ENCODE data around the gene FCF1.
"Not testable (repeated sequence)": the region's sequence is repeated elsewhere in the genome, so short reads cannot be mapped to it uniquely, and the experiment has no call there.

FCF1 gene

DNA sequence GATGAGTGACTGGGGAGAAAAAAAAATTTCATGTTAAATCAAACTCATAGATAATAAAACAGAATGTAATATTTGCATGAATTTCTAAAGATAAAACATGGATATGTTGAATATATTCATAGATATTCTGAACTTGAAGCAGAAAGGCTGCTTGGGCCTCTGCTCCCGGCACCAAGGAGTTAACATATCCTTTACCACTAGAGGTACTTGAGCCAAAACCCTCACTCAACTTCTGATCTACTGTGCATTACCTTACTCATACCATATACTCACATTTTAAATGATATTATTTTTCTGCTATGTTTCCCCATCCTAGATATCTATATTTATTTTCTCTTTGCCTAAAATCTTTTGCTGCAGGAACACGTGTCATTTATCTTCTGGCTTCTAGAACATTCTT lies 15.0 kb upstream of the FCF1 start:
- DNase-seq (ENCODE audit: low read depth in 2 of 3, low spot score in 2 of 3): no peak

DNA sequence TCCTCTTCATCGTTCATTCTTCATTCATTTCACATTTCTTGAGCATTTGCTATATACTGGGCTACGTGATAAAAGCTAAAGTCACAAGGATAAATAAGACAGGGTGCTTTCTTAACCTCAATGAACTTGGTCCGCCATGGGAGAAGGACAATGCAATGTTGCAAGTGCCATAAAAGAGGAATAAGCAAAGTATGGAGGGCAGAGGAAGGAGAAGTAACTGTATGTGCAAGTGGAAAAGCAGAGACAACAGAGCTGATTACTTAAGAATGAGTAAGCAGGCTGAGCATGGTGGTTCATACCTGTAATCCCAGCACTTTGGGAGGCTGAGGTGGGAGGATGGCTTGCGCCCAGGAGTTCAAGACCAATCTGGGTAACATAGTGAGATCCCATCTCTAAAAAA lies 14.5 kb upstream of the FCF1 start:
- no peak for DNase-seq (ENCODE audit: low read depth in 2 of 3, low spot score in 2 of 3)

DNA sequence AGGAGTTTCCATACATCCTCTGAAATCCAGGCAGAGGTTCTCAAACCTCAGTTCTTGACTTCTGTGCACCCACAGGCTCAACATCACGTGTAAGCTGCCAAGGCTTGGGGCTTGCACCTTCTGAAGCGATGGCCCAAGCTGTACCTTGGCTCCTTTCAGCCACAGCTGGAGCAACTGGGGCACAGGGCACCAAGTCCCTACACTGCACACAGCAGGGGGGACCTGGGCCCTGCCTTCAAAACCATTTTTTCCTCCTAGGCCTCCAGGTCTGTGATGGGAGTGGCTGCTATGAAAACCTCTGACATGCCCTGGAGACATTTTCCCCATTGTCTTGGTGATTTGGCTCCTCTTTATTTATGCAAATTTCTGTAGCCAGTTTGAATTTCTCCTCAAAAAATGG lies 10.7 kb upstream of the FCF1 start:
- no peak for DNase-seq (ENCODE audit: low read depth in 2 of 3, low spot score in 2 of 3)

DNA sequence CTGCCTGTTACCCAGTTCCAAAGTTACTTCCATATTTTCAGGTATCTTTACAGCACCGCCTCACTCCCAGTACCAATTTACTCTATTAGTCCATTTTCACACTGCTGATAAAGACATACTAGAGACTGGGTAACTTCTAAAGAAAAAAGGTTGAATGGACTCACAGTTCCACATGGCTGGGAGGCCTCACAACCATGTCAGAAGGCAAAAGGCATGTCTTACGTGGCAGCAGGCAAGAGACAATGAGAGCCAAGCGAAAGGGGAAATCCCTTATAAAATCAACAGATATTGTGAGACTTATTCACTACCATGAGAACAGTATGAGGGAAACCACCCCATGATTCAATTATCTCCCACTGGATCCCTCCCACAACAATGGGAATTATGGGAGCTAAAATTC lies 9.9 kb upstream of the FCF1 start:
- no peak for DNase-seq (ENCODE audit: low read depth in 2 of 3, low spot score in 2 of 3)

DNA sequence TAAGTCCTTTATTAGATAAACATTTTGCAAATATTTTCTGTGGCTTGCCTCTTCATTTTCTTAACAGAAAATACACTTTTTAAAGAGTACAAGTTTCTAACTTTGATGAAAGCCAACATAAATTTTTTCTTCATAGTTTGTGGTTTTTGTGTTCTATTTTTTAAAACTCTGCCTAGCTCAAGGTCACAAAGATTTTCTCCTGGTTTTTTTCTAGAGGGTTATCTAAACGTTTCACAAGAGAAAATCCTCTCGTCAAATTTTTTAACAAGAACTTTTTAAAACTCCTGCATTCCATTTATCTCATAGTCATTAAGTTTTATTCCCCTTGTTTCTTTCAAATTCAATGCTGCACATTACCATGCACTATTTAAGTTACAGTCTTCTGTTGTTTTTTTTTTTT lies 8.3 kb upstream of the FCF1 start:
- no peak for DNase-seq (ENCODE audit: low read depth in 2 of 3, low spot score in 2 of 3)

DNA sequence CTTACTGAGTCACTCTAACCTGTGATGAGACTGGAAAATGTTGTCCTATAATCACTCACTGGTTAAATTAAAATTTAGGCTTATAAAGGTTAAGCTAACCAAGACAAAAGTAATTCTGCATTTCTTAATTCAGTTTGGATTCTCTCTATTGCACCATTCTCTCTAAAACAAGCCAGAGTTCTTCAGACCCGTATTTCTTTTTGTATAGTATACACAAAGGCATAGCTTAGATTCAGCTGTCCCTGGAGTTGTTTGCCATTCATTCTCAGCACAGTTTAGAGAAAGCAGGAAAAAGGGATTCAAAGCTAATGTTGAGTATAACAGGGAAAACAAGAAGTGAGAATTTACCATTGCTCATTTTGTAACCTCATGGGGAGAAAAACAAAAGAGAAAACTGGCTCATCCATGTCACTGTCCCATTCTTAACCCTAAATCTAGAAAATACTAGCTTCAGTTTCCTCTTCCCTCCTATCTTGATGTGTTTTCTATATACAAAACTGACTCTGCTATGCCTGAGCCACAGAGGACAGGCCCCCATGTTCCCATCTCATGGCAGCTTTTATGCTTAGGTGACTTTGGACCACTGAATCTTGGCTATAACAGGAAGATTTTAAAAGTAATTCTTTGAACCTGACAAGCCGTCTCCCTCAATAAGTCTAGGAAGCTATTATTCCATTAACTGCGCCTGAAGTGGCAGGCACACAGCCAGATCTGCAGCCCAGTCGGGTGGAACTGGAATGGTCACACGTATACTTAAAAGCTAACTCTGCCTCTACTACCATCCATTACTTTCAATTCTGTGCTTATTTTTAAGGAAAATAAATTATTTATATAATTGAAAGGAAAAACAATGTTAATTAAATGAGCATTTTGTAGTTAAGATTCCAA lies 7.1 kb upstream of the FCF1 start:
- DNase-seq (ENCODE audit: low read depth in 2 of 3, low spot score in 2 of 3): no peak

DNA sequence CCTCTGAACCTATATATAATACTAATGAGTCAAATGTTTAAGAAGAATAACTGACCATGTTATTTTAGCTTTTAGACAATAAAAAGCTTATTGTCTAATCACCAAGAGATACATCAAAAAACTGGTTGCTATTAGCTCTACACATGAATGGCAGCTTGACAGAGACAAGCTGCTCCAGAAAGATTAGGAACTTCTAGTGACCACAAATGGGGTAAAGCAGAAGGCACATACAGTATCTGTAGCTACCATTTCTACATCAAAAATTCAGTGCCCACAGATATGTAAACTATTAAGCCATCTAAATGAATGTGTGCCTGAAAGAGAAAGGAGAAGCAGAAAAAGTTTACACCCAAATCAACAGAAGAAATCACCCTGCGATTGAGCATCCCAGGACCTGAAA lies 2.5 kb upstream of the FCF1 start:
- DNase-seq (ENCODE audit: low read depth in 2 of 3, low spot score in 2 of 3): no peak

DNA sequence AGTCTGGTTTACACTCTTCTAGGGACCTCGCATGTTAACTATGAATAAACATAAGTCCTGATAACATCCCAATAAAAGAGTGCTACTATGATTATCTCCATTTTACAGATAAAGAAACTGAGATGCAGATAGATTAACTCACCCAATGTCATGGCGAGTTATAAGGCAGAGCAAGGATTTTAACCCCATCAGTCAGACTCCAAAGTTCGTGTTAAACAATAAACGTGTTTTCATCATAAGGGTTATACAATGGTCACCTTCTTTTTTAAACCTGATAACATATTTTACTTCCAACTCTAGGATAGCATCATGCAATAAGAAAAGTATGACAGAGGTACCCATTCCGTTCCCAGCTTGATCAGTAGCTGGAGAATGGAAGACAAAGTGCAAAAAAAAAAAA lies 1.3 kb upstream of the FCF1 start:
- no peak for DNase-seq (ENCODE audit: low read depth in 2 of 3, low spot score in 2 of 3)

DNA sequence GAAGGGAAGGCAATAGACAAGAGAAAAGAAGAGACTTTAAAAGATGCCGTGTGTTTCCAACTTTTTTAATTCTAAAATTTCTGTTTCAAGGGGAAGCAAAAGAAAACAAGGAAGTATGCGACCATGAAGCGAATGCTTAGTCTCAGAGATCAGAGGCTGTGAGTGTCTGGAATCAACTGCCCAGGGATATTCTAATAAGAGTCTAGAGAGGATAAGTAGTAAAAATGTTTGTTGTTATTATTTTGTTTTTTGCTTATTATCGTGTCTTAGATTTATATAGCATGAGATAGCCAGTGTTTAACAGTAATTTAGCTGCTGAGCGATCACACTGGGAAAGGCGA lies 421 bp downstream of the FCF1 start:
- DNase-seq (ENCODE audit: low read depth in 2 of 3, low spot score in 2 of 3): no peak

DNA sequence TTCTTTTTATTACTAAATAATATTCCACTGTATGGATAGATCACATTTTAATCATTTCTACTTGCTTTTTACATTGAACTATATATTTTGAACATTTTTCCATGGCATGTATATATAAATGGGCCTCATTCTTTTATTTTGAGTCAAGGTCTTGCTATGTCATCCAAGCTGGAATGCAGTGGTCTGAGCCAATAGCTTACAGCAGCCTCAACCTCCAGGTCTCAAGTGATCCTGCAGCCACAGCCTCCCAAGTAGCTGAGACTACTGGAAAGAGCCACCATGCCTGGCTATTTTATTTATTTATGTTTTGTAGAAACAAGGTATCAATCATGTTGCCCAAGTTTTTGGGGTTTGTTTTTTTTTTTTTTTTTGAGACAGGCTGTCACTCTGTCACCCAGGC lies 7.6 kb downstream of the FCF1 start:
- no peak for DNase-seq (ENCODE audit: low read depth in 2 of 3, low spot score in 2 of 3)

DNA sequence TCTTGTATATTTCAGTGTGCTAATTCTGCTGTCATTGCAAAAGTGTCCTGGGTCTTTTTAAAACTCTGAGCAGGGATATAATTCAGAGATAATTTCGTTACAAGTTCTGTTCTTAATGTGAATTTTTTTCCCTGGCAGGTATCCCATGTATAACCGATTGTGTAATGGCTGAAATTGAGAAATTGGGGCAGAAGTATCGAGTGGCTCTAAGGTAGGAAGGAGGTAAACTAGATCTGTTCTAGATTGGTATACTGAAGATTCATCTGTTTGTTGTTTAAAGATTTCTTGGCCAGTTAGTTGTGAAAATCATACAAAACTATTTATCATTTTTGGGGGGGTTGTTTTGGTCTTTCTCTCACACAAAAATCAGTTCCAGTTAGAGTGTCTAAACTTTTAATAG lies 10.2 kb downstream of the FCF1 start:
- no peak for DNase-seq (ENCODE audit: low read depth in 2 of 3, low spot score in 2 of 3)

DNA sequence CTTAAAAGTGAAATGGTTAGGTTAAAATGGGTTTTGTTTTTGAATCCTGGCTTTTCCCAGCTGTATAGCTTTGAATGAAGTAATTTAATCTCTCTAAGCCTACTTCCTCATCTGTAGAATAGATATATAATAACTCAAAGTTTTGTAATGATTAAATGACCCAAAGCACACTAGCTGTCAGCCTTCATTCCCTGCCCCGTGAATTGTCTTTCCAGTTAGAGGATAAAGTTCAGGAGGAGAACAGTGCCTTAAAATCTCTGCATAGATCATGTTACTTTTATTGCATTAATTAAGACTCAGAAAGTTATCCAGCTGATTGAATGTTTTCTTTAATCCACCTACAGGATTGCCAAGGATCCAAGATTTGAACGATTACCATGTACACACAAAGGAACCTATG lies 19.4 kb downstream of the FCF1 start:
- DNase-seq (ENCODE audit: low read depth in 2 of 3, low spot score in 2 of 3): no peak

DNA sequence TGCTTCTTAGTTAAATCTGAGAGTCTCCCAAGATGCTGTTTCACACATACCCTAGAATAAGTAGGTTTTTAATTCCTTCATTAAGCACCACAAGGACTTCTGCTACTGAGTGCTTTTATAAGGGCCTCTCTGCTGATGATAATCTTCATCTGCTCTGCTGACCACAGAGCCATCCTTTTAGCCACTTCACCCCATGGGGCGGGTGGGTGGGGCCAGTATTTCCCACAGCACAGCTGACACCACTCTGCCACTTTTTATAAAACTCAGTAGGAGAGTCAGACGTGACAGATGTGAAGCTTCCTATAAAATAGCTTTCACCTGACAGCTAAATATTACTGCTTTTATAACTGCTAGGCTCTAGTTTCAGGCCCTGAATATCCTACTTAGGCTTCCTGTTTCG lies 20.3 kb downstream of the FCF1 start:
- DNase-seq (ENCODE audit: low read depth in 2 of 3, low spot score in 2 of 3): no peak

DNA sequence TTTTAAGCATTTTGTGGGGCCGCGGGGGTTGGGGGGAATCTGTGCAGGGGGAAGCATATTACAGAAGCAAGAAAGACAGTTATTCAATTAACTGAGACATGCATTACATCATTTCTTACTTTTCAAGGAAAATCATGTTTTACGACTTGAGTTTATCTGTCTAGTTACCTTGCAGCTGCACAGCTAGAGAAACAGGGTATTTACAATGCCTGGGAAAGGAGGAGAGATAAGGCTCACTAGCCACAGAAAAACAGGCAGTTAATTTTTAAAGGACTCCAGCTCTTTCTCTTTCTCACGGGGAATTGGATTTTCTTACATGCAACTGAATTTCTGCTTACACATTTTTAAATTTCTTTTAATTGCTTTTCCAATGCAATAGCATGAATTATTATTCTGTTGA lies 22.2 kb downstream of the FCF1 start:
- no peak for DNase-seq (ENCODE audit: low read depth in 2 of 3, low spot score in 2 of 3)

DNA sequence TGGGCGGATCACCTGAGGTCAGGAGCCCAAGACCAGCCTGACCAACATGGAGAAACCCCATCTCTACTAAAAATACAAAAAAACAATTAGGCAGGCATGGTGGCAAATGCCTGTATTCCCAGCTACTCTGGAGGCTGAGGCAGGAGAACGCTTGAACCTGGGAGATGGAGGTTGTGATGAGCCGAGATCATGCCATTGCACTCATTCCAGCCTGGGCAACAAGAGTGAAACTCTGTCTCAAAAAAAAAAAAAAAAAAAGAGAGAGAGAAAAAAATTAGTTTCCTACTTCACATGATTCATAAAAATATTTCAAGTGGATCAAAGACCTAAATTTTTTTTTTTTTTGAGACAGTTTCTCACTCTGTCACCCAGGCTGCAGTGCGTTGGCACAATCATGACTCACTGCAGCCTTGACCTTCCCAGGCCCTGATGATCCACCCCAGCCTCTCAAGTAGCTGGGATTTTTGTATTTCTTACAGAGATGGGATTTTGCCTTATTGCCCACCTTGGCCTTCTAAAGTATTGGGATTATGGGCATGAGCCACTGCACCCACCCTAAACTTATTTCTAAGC lies 24.9 kb downstream of the FCF1 start:
- DNase-seq (ENCODE audit: low read depth in 2 of 3, low spot score in 2 of 3): no peak

DNA sequence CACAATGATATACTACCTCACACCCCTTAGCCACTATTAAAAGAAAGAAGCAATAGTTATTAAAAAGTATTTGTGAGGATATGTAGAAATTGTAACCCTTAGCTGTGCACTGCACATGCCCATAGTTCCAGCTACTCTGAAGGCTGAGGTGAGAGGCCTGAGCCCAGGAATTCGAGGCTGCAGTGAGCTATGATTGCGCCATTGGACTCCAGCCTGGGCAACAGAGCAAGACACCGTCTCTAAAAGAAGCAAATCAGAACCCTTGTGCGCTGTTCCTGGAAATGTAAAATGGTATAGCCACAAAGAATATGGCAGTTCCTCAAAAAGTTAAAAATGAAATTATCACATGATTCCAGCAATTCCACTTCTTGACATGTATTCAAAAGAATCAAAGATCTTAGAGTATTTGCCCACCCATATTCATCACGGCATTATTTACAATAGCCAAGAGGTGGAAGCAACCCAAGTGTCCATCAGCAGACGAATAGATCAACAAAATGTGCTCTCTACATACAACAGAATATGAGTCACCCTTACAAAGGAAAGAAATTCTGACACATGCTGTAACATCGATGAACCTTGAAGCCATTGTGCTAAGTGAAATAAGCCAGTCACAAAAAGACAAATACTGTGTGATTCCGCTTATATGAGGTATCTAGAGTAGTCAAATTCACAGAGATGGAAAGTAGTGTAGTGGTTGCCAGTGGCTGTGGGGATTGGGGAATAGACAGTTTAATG lies 26.5 kb downstream of the FCF1 start:
- DNase-seq (ENCODE audit: low read depth in 2 of 3, low spot score in 2 of 3): no peak

DNA sequence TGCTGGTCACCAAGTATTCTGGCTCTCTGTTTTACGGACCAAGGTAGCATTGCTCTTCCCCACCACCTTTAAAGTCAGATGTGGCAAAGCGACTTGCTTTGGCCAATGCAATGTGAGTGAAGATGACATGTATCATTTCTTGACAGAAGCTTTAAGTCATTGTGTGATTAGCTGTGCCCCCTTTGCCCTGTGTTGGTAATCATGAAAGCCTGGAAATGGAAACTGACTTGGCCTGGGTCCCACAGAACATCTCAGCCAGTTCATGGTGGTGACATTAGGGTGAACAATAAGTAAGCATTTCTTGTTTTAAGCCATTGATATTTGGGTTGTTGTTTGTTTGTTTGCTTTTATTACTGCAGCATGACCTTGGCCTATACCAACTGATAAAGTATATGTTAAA lies 34.3 kb downstream of the FCF1 start:
- no peak for DNase-seq (ENCODE audit: low read depth in 2 of 3, low spot score in 2 of 3)

DNA sequence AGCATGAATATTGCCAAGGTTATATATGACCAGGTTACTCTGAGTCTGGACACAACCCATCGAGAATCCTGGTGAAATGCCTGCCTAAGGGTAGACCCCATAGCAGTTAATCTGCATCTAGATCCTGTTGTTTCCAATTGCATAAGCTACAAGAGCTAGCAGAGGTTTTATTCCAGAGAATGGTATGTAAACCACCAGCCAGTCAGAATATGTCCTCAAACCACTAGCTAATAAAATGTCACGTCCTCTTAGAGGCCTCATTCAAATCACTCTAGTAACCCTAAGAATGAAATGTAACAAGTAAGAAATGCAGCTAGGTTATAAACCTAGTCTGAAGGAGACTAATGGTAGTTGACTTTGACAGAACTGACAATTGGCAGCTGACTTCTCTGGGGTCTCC lies 41.2 kb downstream of the FCF1 start:
- DNase-seq (ENCODE audit: low read depth in 2 of 3, low spot score in 2 of 3): no peak

DNA sequence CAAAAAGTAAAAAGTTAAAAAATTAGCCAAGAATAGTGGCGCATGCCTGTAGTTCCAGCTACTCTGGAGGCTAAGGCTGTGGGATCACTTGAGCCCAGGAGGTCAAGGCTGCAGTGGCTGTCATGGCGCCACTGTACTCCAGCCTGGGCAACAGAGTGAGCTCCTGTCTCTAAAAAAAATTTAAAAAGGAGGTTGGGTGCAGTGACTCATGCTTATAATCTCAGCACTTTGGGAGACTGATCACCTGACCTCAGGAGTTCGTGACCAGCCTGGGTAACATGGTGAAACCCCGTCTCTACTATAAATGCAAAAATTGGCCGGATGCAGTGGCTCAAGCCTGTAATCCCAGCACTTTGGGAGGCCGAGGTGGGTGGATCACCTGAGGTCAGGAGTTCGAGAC lies 42.0 kb downstream of the FCF1 start:
- no peak for DNase-seq (ENCODE audit: low read depth in 2 of 3, low spot score in 2 of 3)

DNA sequence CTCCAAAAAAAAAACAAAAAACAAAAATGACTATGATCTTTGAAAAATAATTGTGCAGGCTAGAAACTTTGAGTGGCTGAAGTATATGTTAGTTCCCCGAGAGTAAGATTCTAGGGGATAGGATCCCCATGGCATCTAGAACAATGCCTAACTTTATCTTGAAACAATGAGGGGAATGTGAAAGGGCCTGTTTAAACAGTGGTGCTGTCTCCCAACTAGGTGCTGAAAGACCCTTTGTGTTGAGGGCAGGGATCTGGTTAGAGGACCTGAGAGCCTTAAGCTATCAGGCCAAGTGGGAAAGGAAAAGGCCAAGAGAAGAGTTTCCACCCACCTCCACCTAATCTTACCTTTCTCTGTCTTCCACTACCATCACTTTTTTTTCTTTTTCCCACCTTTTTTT lies 43.4 kb downstream of the FCF1 start:
- DNase-seq (ENCODE audit: low read depth in 2 of 3, low spot score in 2 of 3): no peak

DNA sequence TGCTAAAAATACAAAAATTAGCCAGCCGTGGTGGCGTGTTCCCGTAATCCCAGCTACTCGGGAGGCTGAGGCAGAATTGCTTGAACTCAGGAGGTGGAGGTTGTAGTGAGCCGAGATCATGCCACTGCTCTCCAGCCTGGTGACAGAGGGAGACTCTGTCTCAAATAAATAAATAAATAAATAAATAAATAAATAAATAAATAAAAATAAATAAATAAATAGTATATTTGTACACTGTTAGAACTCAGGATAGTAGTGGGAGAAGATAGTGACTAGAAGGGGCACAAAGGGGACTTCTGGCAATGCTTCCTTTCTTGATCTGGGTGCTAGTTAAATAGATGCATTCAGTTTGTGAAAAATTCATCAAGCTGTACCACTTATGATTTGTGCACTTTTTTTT lies 45.6 kb downstream of the FCF1 start:
- not testable (repeated sequence) for DNase-seq (ENCODE audit: low read depth in 2 of 3, low spot score in 2 of 3)

Measured in activated CD8-positive, alpha-beta memory T cell treated with anti-CD3 and anti-CD28 coated beads for 48 hours (primary cell).